Natural killer cell (primary cell): ENCODE data around the gene CACNA1D. TPM values are rescaled to one million over a fixed set of nuclear protein-coding genes. Genes with fewer than 3 reads are reported as not detected.

Experiments
- ATAC-seq, 3 donors: fragments of 150-1000 bp in 2 of 3; fragments of 200-7000 bp in 1 of 3; cut with Tn5 transposase; 1 replicate in 1 of 3; 2 replicates in 2 of 3; pipeline ENCODE4 v1.10.0; 2021; ENCODE audit warnings: mild to moderate bottlenecking in 2 of 3, moderate library complexity in 2 of 3
- DNase-seq, 2 donors: peaks; one replicate each; pipeline versions ENCODE4 v3.0.0 to v3.0.0-alpha.2; 2013 to 2021; ENCODE audit warnings: mixed read lengths in 1 of 2
- H3K27ac ChIP-seq: one replicate; pipeline ENCODE4 v1.5.1; 2013; ENCODE audit warnings: mild to moderate bottlenecking, low read length
- H3K27me3 ChIP-seq: one replicate; pipeline ENCODE4 v1.6.1; 2013; ENCODE audit warnings: low read length; ENCODE audit not compliant: control insufficient read depth, insufficient read depth
- H3K36me3 ChIP-seq: one replicate; pipeline ENCODE4 v1.6.1; 2013; ENCODE audit warnings: low read length; ENCODE audit not compliant: control insufficient read depth, insufficient read depth
- H3K4me1 ChIP-seq: one replicate; pipeline ENCODE4 v1.6.1; 2013; ENCODE audit warnings: low read length; ENCODE audit not compliant: control insufficient read depth, insufficient read depth
- H3K4me3 ChIP-seq: one replicate; pipeline ENCODE4 v1.5.1; 2013; ENCODE audit warnings: low read length
- H3K9me3 ChIP-seq: one replicate; pipeline ENCODE4 v1.6.1; 2013; ENCODE audit warnings: low read length; ENCODE audit not compliant: control insufficient read depth, insufficient read depth
- H3K27ac Mint-ChIP-seq, 2 donors: one replicate each; pipeline ENCODE4 v1.8.0; 2022; ENCODE audit warnings: mild to moderate bottlenecking in 2 of 2, mixed read lengths in 2 of 2, moderate library complexity in 1 of 2
- H3K27me3 Mint-ChIP-seq, 2 donors: one replicate each; pipeline ENCODE4 v1.8.0; 2022; ENCODE audit warnings: low read depth in 2 of 2, mixed read lengths in 2 of 2
- H3K36me3 Mint-ChIP-seq: one replicate; pipeline ENCODE4 v1.8.0; 2022; ENCODE audit warnings: mixed read lengths
- H3K4me1 Mint-ChIP-seq, 2 donors: one replicate each; pipeline ENCODE4 v1.8.0; 2022; ENCODE audit warnings: mixed read lengths in 2 of 2
- H3K4me3 Mint-ChIP-seq: one replicate; pipeline ENCODE4 v1.8.0; 2022; ENCODE audit warnings: mild to moderate bottlenecking, moderate library complexity, mixed read lengths
- H3K9me3 Mint-ChIP-seq, 2 donors: one replicate each; pipeline ENCODE4 v1.8.0; 2022; ENCODE audit warnings: mixed read lengths in 2 of 2
- CTCF ChIP-seq: fragments of 200-600 bp; IDR thresholded peaks from one replicate; pipeline ENCODE4 v1.8.0; 2022; ENCODE audit warnings: antibody characterized with exemption
- WGBS: methylation state at CpG from one replicate; pipeline ENCODE4 v1.1.7; 2013; ENCODE audit warnings: missing lambda C conversion rate; ENCODE audit not compliant: insufficient coverage; 5-methylcytosine and 5-hydroxymethylcytosine counted together
- intact Hi-C: fragments of 100-400 bp; cut with micrococcal nuclease; formaldehyde crosslinking; loops from one replicate; pipeline ENCODE4 v1.14.2; 2022
- total RNA-seq, 4 donors: library from RNA; stranded (reverse); fragments of 120-200 nt in 1 of 4; gene quantifications; one replicate each; pipeline versions ENCODE4 v1.2.3 to v1.2.4, GENCODE V29; 2013 to 2022

The CACNA1D gene
- total RNA-seq, 3 donors from 2014 or later (not counting 1 experiment from before 2014, with no cell fraction given) = 0.54 to 10.1 TPM; not detected in 1

DNA sequence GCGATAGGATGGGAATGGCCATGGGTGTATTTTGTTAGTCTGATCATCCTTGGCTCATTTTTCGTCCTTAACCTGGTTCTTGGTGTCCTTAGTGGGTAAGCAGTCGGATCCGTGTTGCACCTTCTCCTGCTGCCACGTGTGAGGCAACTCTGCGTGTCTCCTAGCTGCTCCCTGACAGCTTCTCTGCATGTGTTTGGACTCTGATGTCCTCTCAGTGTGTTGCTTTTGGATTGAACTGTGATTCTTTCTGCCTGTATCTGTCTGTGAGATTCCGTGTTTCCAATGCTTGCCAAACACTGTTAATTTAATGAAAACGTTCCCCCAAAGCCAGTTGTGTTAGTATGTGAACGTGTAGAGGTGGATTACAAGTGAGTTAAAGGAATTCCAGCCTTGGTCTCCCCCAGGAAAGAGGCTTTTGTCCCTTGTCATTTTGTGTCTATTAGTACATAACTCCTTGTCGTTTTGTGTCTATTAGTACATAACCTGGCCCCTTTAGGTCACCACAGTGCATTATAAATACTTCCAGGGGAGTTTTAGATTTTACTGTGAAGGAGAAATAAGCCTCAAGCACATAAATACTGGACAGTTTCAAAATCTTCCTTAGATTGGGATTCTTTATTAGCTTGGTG lies 179.4 kb downstream of the CACNA1D start:
- ATAC-seq (no peak), DNase-seq (no peak)
- H3K4me3 Mint-ChIP-seq = no peak overlapping the region
- no peak for TF ChIP-seq CTCF
- no peaks in the 10 kb centered on the region for H3K36me3 Mint-ChIP-seq
- H3K36me3 ChIP-seq = no peaks in the 10 kb centered on the region
- H3K27ac ChIP-seq = no peak overlapping the region
- H3K4me1 ChIP-seq = no peaks in the 10 kb centered on the region
- H3K27me3 Mint-ChIP-seq = peaks cover 4 to 18% of the 10 kb centered on the region in 2 donors
- H3K4me3 ChIP-seq = no peak overlapping the region
- no peaks in the 10 kb centered on the region for H3K9me3 Mint-ChIP-seq
- H3K4me1 Mint-ChIP-seq = no peaks in the 10 kb centered on the region
- H3K27ac Mint-ChIP-seq = no peak overlapping the region
- WGBS = 84% methylated on average over 9 of the region's 10 CpGs
- no peaks in the 10 kb centered on the region for H3K27me3 ChIP-seq
- intact Hi-C loops = no loop called here
- no peaks in the 10 kb centered on the region for H3K9me3 ChIP-seq

- H3K9me3 Mint-ChIP-seq = no peaks in the 10 kb centered on the region
- Histone ChIP-seq H3K27ac (no peak overlapping the region), H3K36me3 (no peaks in the 10 kb centered on the region), H3K9me3 (no peaks in the 10 kb centered on the region), H3K4me1 (no peaks in the 10 kb centered on the region), H3K27me3 (no peaks in the 10 kb centered on the region), H3K4me3 (no peak overlapping the region)
- TF ChIP-seq CTCF = no peak
- ATAC-seq (no peak), DNase-seq (no peak)
- WGBS = 88% methylated on average over 8 of the region's 8 CpGs
- no peak overlapping the region for H3K27ac Mint-ChIP-seq
- H3K27me3 Mint-ChIP-seq = peaks cover 4 to 10% of the 10 kb centered on the region in 2 donors
- intact Hi-C loops = no loop called here
- no peaks in the 10 kb centered on the region for H3K4me1 Mint-ChIP-seq
- H3K4me3 Mint-ChIP-seq = no peak overlapping the region
- H3K36me3 Mint-ChIP-seq = no peaks in the 10 kb centered on the region
Measured at GRCh38 chr3:53674582-53674981, 180.2 kb downstream of the CACNA1D start.

- no peaks in the 10 kb centered on the region for H3K4me1 Mint-ChIP-seq
- no peak for TF ChIP-seq CTCF
- H3K4me3 Mint-ChIP-seq = no peak overlapping the region
- Histone ChIP-seq H3K36me3 (no peaks in the 10 kb centered on the region), H3K4me3 (no peak overlapping the region), H3K4me1 (no peaks in the 10 kb centered on the region), H3K27ac (no peak overlapping the region), H3K27me3 (peaks cover 2% of the 10 kb centered on the region), H3K9me3 (no peaks in the 10 kb centered on the region)
- DNase-seq = no peak
- H3K27ac Mint-ChIP-seq = no peak overlapping the region
- no peaks in the 10 kb centered on the region for H3K9me3 Mint-ChIP-seq
- intact Hi-C loops = no loop called here
- no peaks in the 10 kb centered on the region for H3K36me3 Mint-ChIP-seq
- WGBS = 89% methylated on average over 13 of the region's 15 CpGs
- peak in 1 of 3 donors; percentile 21 for ATAC-seq
- H3K27me3 Mint-ChIP-seq = peaks cover 4 to 7% of the 10 kb centered on the region in 2 donors
Measured at GRCh38 chr3:53675022-53675697, 180.7 kb downstream of the CACNA1D start.
